Epithelial cell of proximal tubule (primary cell): ENCODE data around the gene RTL10. TPM values are rescaled to one million over a fixed set of nuclear protein-coding genes. Genes with fewer than 3 reads are reported as not detected.

ENCODE experiments used
- DNase-seq: peaks from one replicate; pipeline ENCODE4 v3.0.0-alpha.2; 2011; ENCODE audit warnings: low read depth
- H3K4me3 ChIP-seq: 2 replicates; pipeline ENCODE4 v1.5.1; 2011; ENCODE audit warnings: low read depth, mild to moderate bottlenecking, low read length
- total RNA-seq: library from RNA; depleted of rRNA; stranded (reverse); fragments of >200 nt; gene quantifications from 2 replicates; pipeline ENCODE4 v1.2.3, GENCODE V29; 2015
- TF ChIP-seq, protein P1 (sequence below): conservative IDR thresholded peaks from 2 replicates; pipeline ENCODE4 v1.5.1; 2012; ENCODE audit warnings: low read depth, mild to moderate bottlenecking, low read length

RTL10 gene
- total RNA-seq, 1 donor from 2014 or later = 15.9 TPM

DNA sequence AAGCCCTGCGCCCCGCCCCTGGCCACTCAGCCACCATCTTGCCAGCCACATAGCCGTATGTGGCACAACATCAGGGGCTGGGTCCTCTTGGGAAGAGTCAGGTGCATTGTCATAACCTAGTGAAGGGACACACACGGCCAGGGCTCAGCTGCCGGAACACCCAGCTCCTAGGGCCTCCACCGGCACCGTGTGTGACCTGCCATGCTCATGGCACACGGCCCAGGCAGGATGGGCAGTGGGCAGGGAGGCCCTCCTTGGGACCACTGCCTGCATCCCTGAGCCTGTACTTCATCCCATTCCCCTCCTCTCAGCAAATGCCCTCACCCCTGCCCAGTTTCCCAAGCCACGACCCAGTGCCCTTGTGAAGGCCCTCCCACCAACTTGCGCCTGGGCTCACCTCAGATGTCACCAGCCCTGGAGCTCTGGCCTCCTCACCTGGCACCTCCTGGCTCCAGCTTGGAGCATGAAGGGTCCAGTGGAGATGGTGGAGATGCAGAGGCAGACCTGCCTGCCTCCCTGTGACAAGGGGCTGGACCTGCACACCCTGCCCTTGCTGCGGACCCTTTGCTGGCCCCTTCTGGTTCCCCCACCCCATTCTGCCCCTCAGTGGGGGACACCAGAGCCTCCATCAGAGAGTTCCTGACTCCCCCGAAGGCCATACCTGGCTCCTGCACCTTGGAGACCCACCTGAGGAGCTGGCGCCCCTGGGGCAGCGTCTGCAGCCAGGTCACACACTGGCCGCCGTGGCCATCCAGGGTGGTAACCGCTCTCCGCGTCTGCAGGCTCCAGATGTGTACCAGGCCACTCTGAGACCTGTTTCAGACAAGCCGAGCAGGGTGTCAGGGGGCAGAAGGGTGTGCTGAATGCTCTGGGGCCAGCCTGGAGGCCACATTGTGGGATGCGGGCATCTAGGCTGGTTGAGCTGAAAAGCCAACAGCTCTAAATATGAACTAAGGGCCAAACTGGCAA is 34.5 kb downstream of the RTL10 start:
- no peak overlapping the region for H3K4me3 ChIP-seq
- TF ChIP-seq, protein P1, sequence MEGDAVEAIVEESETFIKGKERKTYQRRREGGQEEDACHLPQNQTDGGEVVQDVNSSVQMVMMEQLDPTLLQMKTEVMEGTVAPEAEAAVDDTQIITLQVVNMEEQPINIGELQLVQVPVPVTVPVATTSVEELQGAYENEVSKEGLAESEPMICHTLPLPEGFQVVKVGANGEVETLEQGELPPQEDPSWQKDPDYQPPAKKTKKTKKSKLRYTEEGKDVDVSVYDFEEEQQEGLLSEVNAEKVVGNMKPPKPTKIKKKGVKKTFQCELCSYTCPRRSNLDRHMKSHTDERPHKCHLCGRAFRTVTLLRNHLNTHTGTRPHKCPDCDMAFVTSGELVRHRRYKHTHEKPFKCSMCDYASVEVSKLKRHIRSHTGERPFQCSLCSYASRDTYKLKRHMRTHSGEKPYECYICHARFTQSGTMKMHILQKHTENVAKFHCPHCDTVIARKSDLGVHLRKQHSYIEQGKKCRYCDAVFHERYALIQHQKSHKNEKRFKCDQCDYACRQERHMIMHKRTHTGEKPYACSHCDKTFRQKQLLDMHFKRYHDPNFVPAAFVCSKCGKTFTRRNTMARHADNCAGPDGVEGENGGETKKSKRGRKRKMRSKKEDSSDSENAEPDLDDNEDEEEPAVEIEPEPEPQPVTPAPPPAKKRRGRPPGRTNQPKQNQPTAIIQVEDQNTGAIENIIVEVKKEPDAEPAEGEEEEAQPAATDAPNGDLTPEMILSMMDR = no peak
- no peak for DNase-seq

DNA sequence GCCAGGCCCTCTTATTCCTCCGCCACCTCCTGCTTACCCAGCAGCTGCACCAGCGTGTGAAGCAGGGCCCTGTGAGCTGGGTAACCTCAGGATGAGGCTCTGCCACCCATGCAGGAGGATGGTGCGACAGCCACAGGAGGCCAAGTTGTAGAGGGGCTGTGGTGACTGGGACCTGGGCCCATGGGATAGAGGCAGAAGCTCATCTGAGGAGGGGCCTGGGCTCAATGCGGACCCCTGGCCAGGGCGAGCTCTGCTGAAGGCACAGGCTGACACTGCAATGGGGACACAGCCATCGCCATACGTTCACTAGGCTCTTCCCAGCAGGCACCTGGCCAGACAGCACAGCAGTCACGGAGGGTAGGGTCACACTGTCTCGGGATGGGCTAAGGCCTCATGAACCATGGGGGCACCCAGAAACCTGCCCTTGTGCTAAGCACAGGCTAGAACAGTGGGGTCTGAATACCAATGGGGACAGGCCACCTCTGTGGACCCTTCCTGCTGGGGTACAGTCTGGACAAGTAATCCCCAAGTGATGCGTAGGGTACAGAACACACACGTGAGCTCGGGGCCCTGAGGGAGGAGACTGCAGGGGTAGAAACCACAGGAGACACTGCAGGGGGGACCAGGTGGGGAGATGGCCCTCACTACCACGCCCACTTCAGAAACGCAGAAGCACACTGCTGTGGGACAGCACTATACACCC is 35.3 kb downstream of the RTL10 start:
- TF ChIP-seq, protein P1 = no peak
- DNase-seq = no peak
- H3K4me3 ChIP-seq = no peak overlapping the region

DNA sequence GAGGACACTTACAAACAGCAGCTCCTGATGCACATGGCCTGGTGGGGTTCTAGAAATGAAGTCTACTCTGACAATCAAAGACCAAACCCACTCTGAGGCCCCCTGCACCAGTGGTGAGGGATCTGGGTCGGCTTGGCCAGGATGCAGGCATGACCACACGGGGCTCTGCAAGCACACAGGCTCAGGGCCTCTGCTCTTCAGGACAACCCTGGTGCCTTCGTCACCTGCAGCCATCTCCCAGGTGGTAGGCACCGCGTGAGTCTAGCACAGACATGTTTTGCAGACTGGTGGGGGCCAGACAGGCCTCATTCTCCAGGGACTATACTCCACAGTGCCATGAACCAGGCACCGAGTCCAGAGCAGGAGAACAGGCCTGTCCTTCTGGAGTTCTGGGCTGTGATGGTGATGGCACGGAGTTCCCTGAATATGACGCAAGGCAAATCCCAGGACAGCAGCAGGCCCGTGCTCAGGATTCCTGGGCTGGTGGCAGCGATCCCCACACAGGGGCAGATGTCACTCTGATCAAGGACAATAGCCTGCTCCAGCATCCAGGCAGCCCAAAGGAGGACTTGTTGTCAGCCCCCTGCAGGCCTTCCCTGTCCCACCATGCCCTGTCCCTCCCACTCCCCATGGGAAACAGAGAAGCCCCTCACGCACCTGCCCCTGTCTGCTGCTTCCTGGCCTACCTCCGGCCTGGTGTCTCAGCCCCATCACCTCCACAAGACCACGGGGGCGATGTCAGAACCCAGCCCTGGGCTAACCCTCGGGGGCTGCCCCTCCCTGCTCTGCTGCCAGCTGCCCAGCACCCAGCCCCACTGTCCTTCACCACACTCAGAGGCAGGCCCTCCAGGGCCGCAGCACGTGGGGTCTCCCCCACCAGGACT is 36.1 kb downstream of the RTL10 start:
- no peak for DNase-seq
- TF ChIP-seq, protein P1 = no peak

DNA sequence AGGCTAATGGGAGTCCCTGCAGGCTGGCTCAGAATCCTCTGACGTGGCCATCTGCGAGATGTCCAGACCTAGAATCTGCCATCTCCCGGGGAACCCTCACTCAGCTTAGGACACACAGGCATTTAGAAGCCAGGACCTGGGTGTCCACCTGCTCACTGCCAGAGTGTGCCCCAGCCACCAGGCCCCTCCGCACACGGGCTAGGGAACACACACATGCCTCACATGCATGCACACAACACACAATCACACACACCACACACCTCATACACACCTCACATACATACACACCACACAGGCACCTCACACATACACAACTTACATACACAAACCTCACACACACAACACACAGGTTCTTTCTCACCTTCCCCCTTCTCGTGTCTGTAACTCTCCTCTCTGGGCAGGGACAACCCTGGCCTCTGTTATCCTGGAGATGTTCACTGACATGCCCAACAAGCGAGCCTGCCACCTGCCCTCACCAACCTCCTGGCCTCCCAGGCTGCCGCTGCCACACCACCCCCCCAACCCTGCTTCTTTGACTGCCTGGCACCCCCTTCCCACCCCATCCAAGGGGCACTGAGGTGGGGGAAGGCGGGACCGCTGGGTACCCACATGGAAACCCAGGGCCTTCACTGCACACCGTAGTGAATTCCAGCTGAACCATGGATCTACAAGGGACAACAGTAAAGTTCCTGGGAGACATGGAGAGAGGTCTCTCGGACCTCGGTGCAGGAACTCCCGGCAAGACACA is 38.1 kb downstream of the RTL10 start:
- no peak for DNase-seq
- TF ChIP-seq, protein P1 = no peak
- no peak overlapping the region for H3K4me3 ChIP-seq

More for the DNA sequence above, 36.1 kb downstream of the RTL10 start:
- H3K4me3 ChIP-seq = no peak overlapping the region

DNA sequence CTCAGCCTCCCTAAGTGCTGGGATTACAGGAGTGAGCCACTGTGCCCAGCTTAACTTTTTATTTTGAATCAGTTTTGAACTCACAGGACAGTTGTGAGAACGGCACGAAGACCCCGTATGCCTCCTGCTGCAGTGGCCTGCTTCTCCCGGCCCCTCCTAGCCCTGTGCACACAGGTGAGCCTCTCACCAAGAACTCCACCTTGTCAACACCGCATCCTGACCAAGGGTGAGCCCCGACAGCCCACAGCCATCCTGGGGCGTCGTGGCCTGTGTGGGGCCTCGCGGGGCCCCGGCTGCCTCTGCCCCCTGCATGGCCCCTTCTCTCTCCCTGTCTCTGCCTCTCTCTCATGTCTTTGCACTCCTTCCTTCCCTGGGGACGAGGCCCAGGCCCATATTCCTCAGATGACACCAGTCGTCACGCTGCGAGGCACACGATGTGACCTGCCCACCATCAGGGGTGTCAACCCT is 38.8 kb downstream of the RTL10 start:
- TF ChIP-seq, protein P1 = no peak
- no peak overlapping the region for H3K4me3 ChIP-seq
- DNase-seq = no peak

DNA sequence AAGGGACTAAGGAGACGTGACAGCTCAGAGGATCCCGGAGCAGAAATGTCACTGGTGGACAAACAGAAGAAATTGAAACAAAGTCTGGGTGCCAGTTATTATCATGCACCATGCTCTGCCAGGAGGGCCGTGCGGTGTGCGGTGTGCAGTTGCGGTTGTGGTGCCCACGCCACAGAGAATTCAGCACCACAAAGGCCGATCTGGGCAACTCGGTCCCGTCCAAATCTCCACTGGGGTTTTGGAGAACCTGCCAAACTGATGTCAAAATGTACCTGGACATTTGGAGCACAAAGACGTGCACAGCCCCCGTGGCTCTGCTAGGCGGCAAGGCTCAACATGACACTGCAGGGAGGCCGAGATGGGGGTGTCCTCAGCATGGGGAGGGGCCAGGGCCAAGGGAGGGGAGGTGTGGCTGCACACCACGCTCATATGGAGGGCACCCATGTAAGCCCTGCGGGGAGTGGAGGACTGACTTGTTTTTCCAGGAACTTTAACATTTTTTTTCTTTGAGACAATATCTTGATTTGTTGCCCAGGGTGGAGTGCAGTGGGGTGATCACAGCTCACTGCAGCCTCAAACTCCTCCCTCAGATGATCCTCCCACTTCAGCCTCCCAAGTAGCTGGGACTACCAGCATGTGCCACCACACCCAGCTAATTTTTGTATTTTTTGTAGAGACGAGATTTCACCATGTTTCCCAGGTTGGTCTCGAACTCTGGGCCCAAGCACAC is 39.4 kb downstream of the RTL10 start:
- TF ChIP-seq, protein P1 = no peak
- no peak for DNase-seq
- no peak overlapping the region for H3K4me3 ChIP-seq
